WTC11 (cell line): ENCODE measurements around the gene ZNF729.

Experiments
- ATF6 ChIP-seq: sonication (generic); formaldehyde crosslinking; IDR thresholded peaks from 2 replicates; pipeline ENCODE4 v1.8.1; 2023; ENCODE audit warnings: mild to moderate bottlenecking, missing genetic modification reagents
- CREB1 ChIP-seq: sonication (generic); formaldehyde crosslinking; IDR thresholded peaks from 2 replicates; pipeline ENCODE4 v1.8.0; 2023; ENCODE audit warnings: mild to moderate bottlenecking, missing genetic modification reagents
- ELF4 ChIP-seq: sonication (generic); formaldehyde crosslinking; IDR thresholded peaks from 2 replicates; pipeline ENCODE4 v1.8.1; 2022; ENCODE audit warnings: low read depth, mild to moderate bottlenecking, moderate library complexity, missing genetic modification reagents
- FOXK1 ChIP-seq: sonication (generic); formaldehyde crosslinking; IDR thresholded peaks from 2 replicates; pipeline ENCODE4 v1.8.0; 2022; ENCODE audit warnings: mild to moderate bottlenecking, moderate library complexity, missing genetic modification reagents
- HMGXB4 ChIP-seq: sonication (generic); formaldehyde crosslinking; IDR thresholded peaks from 2 replicates; pipeline ENCODE4 v1.8.1; 2023; ENCODE audit warnings: mild to moderate bottlenecking, moderate library complexity, missing genetic modification reagents
- MXD4 ChIP-seq: fragments of 250-450 bp; sonication (Bioruptor Pico); IDR thresholded peaks from 2 replicates; pipeline ENCODE4 v1.8.0; 2021; ENCODE audit warnings: mild to moderate bottlenecking, moderate library complexity, borderline replicate concordance
- SMAD3 ChIP-seq: sonication (generic); formaldehyde crosslinking; IDR thresholded peaks from 2 replicates; pipeline ENCODE4 v1.8.0; 2022; ENCODE audit warnings: missing genetic modification reagents, mild to moderate bottlenecking, borderline replicate concordance
- ZNF263 ChIP-seq: sonication (generic); formaldehyde crosslinking; IDR thresholded peaks from 2 replicates; pipeline ENCODE4 v1.8.1; 2022; ENCODE audit warnings: low read depth, mild to moderate bottlenecking, moderate library complexity, missing genetic modification reagents
- ZNF396 ChIP-seq: fragments of 250-450 bp; sonication (Bioruptor Pico); IDR thresholded peaks from 2 replicates; pipeline ENCODE4 v1.8.0; 2021; ENCODE audit warnings: mild to moderate bottlenecking, moderate library complexity, borderline replicate concordance
- TF ChIP-seq, protein P1 (sequence below): sonication (generic); formaldehyde crosslinking; IDR thresholded peaks from 2 replicates; pipeline ENCODE4 v1.8.1; 2022; ENCODE audit warnings: mild to moderate bottlenecking, moderate library complexity, missing genetic modification reagents
- TF ChIP-seq, protein P2 (sequence below): fragments of 200-600 bp; IDR thresholded peaks from 2 replicates; pipeline ENCODE4 v1.8.0; 2022; ENCODE audit warnings: antibody characterized with exemption
- TF ChIP-seq, protein P3 (sequence below): sonication (generic); formaldehyde crosslinking; IDR thresholded peaks from 2 replicates; pipeline ENCODE4 v1.8.1; 2022; ENCODE audit warnings: low read depth, mild to moderate bottlenecking, moderate library complexity, missing genetic modification reagents, borderline replicate concordance

GRCh38 chr19:22327321-22327720, 41.1 kb downstream of the ZNF729 start:
- TF ChIP-seq, protein P1, sequence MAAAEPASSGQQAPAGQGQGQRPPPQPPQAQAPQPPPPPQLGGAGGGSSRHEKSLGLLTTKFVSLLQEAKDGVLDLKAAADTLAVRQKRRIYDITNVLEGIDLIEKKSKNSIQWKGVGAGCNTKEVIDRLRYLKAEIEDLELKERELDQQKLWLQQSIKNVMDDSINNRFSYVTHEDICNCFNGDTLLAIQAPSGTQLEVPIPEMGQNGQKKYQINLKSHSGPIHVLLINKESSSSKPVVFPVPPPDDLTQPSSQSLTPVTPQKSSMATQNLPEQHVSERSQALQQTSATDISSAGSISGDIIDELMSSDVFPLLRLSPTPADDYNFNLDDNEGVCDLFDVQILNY (CRISPR knock-in tag), result no peak
- TF ChIP-seq HMGXB4 (CRISPR knock-in tag) (no peak), FOXK1 (CRISPR knock-in tag) (no peak), ATF6 (CRISPR knock-in tag) (no peak), ELF4 (CRISPR knock-in tag) (no peak), CREB1 (CRISPR knock-in tag) (no peak), MXD4 (no peak), ZNF396 (no peak), ZNF263 (CRISPR knock-in tag) (no peak), SMAD3 (CRISPR knock-in tag) (no peak)
- TF ChIP-seq, protein P2, sequence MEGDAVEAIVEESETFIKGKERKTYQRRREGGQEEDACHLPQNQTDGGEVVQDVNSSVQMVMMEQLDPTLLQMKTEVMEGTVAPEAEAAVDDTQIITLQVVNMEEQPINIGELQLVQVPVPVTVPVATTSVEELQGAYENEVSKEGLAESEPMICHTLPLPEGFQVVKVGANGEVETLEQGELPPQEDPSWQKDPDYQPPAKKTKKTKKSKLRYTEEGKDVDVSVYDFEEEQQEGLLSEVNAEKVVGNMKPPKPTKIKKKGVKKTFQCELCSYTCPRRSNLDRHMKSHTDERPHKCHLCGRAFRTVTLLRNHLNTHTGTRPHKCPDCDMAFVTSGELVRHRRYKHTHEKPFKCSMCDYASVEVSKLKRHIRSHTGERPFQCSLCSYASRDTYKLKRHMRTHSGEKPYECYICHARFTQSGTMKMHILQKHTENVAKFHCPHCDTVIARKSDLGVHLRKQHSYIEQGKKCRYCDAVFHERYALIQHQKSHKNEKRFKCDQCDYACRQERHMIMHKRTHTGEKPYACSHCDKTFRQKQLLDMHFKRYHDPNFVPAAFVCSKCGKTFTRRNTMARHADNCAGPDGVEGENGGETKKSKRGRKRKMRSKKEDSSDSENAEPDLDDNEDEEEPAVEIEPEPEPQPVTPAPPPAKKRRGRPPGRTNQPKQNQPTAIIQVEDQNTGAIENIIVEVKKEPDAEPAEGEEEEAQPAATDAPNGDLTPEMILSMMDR, result no peak
- TF ChIP-seq, protein P3, sequence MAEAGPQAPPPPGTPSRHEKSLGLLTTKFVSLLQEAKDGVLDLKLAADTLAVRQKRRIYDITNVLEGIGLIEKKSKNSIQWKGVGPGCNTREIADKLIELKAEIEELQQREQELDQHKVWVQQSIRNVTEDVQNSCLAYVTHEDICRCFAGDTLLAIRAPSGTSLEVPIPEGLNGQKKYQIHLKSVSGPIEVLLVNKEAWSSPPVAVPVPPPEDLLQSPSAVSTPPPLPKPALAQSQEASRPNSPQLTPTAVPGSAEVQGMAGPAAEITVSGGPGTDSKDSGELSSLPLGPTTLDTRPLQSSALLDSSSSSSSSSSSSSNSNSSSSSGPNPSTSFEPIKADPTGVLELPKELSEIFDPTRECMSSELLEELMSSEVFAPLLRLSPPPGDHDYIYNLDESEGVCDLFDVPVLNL (CRISPR knock-in tag), result no peak
